Vagina (tissue), 2 donors: ENCODE data around the gene CHN2.

Source experiments
- POLR2AphosphoS5 ChIP-seq, 2 donors: sonication (generic); formaldehyde crosslinking; IDR thresholded peaks; one replicate each; pipeline ENCODE4 v1.9.0; 2017; ENCODE audit warnings: antibody characterized with exemption in 2 of 2, mild to moderate bottlenecking in 2 of 2, low read depth in 1 of 2; ENCODE audit not compliant: insufficient read depth in 1 of 2
- TF ChIP-seq, protein P1 (sequence below), 3 experiments: fragments of 450-650 bp in 2 of 3; fragments of 200-600 bp in 1 of 3; sonication (generic) in 1 of 3; IDR thresholded peaks; one replicate each; pipeline ENCODE4 v1.5.1; 2017 to 2019; ENCODE audit warnings: antibody characterized with exemption in 3 of 3, mild to moderate bottlenecking in 2 of 3, moderate library complexity in 2 of 3

DNA sequence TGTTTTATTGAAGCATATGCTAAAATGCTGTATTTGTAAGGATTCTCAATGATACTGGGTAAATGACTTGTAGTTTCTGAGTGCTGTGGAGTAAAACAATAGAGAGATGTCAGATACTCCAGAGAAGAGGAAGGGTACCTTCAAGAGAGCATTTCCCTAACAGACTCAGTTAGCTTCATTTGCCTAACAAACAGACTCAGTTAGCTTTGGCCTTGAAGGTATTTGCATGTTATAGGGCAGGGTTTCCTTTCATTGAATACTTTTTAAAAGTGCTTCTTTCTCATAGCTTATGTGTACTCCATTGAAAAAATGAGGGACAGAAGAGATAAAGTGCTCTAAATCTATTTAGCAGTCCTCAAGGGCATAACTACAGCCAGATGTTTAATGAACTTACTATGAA, 101.8 kb downstream of the CHN2 start:
- TF ChIP-seq, protein P1, sequence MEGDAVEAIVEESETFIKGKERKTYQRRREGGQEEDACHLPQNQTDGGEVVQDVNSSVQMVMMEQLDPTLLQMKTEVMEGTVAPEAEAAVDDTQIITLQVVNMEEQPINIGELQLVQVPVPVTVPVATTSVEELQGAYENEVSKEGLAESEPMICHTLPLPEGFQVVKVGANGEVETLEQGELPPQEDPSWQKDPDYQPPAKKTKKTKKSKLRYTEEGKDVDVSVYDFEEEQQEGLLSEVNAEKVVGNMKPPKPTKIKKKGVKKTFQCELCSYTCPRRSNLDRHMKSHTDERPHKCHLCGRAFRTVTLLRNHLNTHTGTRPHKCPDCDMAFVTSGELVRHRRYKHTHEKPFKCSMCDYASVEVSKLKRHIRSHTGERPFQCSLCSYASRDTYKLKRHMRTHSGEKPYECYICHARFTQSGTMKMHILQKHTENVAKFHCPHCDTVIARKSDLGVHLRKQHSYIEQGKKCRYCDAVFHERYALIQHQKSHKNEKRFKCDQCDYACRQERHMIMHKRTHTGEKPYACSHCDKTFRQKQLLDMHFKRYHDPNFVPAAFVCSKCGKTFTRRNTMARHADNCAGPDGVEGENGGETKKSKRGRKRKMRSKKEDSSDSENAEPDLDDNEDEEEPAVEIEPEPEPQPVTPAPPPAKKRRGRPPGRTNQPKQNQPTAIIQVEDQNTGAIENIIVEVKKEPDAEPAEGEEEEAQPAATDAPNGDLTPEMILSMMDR (IDR thresholded peaks at IDR 0.05): no peak
- no peak for TF ChIP-seq POLR2AphosphoS5 (IDR thresholded peaks at IDR 0.05; ENCODE audit: insufficient read depth in 1 of 2, low read depth in 1 of 2)
